Calu3 (cell line): ENCODE data around the gene STRN. TPM values are rescaled to one million over a fixed set of nuclear protein-coding genes. Genes with fewer than 3 reads are reported as not detected.
"Not testable (repeated sequence)": the region's sequence is repeated elsewhere in the genome, so short reads cannot be mapped to it uniquely, and the experiment has no call there.

Source experiments
- BruUV-seq: library from RNA; stranded (reverse); fragments of 400-500 nt; replicated peaks from 2 replicates; lab custom pipeline; 2021; lab: Mats Ljungman, UMichigan
- CTCF ChIA-PET: fragments of 300-600 bp; sonication (Branson Sonifier 250); formaldehyde crosslinking; loops from one replicate; lab custom pipeline; 2022; ENCODE audit warnings: antibody characterized with exemption; lab: Charles Lee
- DNase-seq: peaks from one replicate; pipeline ENCODE4 v3.0.0; 2022
- H3K27ac Mint-ChIP-seq: one replicate; pipeline ENCODE4 v1.8.0; 2022; ENCODE audit warnings: mixed read lengths; ENCODE audit not compliant: unreplicated experiment
- H3K27me3 Mint-ChIP-seq: one replicate; pipeline ENCODE4 v1.8.0; 2022; ENCODE audit warnings: mixed read lengths; ENCODE audit not compliant: unreplicated experiment
- H3K36me3 Mint-ChIP-seq: one replicate; pipeline ENCODE4 v1.8.0; 2022; ENCODE audit warnings: mild to moderate bottlenecking, moderate library complexity, mixed read lengths; ENCODE audit not compliant: insufficient read depth, unreplicated experiment
- H3K4me1 Mint-ChIP-seq: one replicate; pipeline ENCODE4 v1.8.0; 2022; ENCODE audit warnings: mild to moderate bottlenecking, low read depth, mixed read lengths; ENCODE audit not compliant: unreplicated experiment
- H3K4me3 Mint-ChIP-seq: one replicate; pipeline ENCODE4 v1.8.0; 2022; ENCODE audit warnings: mild to moderate bottlenecking, low read depth, moderate library complexity, mixed read lengths; ENCODE audit not compliant: unreplicated experiment
- H3K9me3 Mint-ChIP-seq: one replicate; pipeline ENCODE4 v1.8.0; 2022; ENCODE audit warnings: low read depth, mixed read lengths; ENCODE audit not compliant: unreplicated experiment
- CTCF ChIP-seq: fragments of 200-600 bp; IDR thresholded peaks from one replicate; pipeline ENCODE4 v1.8.0; 2022; ENCODE audit warnings: antibody characterized with exemption; ENCODE audit not compliant: unreplicated experiment
- intact Hi-C: fragments of 100-400 bp; cut with micrococcal nuclease; formaldehyde crosslinking; loops from one replicate; pipeline ENCODE4 v1.10.0; 2022; ENCODE audit not compliant: unreplicated experiment
- total RNA-seq: library from RNA; stranded (reverse); gene quantifications from 2 replicates; pipeline ENCODE4 v1.2.3, GENCODE V29; 2022

The STRN gene
- total RNA-seq, 1 experiment from 2014 or later, result 29.3 TPM

- Mint-ChIP-seq H3K9me3 (no peaks in the 10 kb centered on the region), H3K36me3 (peaks cover 3% of the 10 kb centered on the region), H3K27ac (no peak overlapping the region), H3K4me3 (no peak overlapping the region), H3K27me3 (no peaks in the 10 kb centered on the region), H3K4me1 (no peaks in the 10 kb centered on the region)
- CTCF ChIA-PET, result no interaction called here
- intact Hi-C loops, result no loop called here
- BruUV-seq, result no TSS peak
- DNase-seq, result no peak
- TF ChIP-seq CTCF, result no peak
Observed at GRCh38 chr2:36839976-36840617, 126.2 kb downstream of the STRN start.

GRCh38 chr2:36834731-36835524 lies 131.4 kb downstream of the STRN start:
- CTCF ChIA-PET, result interaction anchor here (0.6 kb wide), 1 partner anchor 11 kb away, joined by 7 read pairs; no protein-coding TSS in a partner anchor
- H3K4me1 Mint-ChIP-seq, result no peaks in the 10 kb centered on the region
- H3K27me3 Mint-ChIP-seq, result no peaks in the 10 kb centered on the region
- DNase-seq, result no peak
- H3K9me3 Mint-ChIP-seq, result no peaks in the 10 kb centered on the region
- no peak overlapping the region for H3K4me3 Mint-ChIP-seq
- BruUV-seq, result no TSS peak
- TF ChIP-seq CTCF, result no peak
- H3K36me3 Mint-ChIP-seq, result no peaks in the 10 kb centered on the region
- intact Hi-C loops, result no loop called here
- no peak overlapping the region for H3K27ac Mint-ChIP-seq

GRCh38 chr2:36834203-36834602 lies 132.1 kb downstream of the STRN start:
- no peaks in the 10 kb centered on the region for H3K9me3 Mint-ChIP-seq
- CTCF ChIA-PET, result interaction anchor here (0.6 kb wide), 1 partner anchor 12 kb away, joined by 7 read pairs; no protein-coding TSS in a partner anchor
- DNase-seq, result no peak
- TF ChIP-seq CTCF, result no peak
- no peak overlapping the region for H3K4me3 Mint-ChIP-seq
- intact Hi-C loops, result no loop called here
- H3K4me1 Mint-ChIP-seq, result no peaks in the 10 kb centered on the region
- H3K36me3 Mint-ChIP-seq, result no peaks in the 10 kb centered on the region
- H3K27ac Mint-ChIP-seq, result no peak overlapping the region
- no TSS peak for BruUV-seq
- no peaks in the 10 kb centered on the region for H3K27me3 Mint-ChIP-seq

- H3K4me3 Mint-ChIP-seq, result no peak overlapping the region
- no peak for TF ChIP-seq CTCF
- H3K27me3 Mint-ChIP-seq, result no peaks in the 10 kb centered on the region
- DNase-seq, result no peak
- no peaks in the 10 kb centered on the region for H3K36me3 Mint-ChIP-seq
- no peaks in the 10 kb centered on the region for H3K4me1 Mint-ChIP-seq
- CTCF ChIA-PET, result no interaction called here
- H3K9me3 Mint-ChIP-seq, result no peaks in the 10 kb centered on the region
- no TSS peak for BruUV-seq
- intact Hi-C loops, result no loop called here
- H3K27ac Mint-ChIP-seq, result no peak overlapping the region
Observed at GRCh38 chr2:36831185-36831584, 135.2 kb downstream of the STRN start.

- H3K4me1 Mint-ChIP-seq, DNase-seq, H3K27me3 Mint-ChIP-seq, H3K36me3 Mint-ChIP-seq, intact Hi-C loops, H3K4me3 Mint-ChIP-seq, H3K9me3 Mint-ChIP-seq, H3K27ac Mint-ChIP-seq, CTCF ChIA-PET, BruUV-seq: not testable (repeated sequence)
Observed at GRCh38 chr2:36824683-36825082, 141.7 kb downstream of the STRN start.
